NCI-H1048 (cell line): ENCODE measurements around the gene PSD2.
"Not testable (repeated sequence)": the region's sequence is repeated elsewhere in the genome, so short reads cannot be mapped to it uniquely, and the experiment has no call there.

Experiments used
- DNase-seq: peaks from one replicate; lab custom pipeline; 2025; lab: John Stamatoyannopoulos, UW

Gene PSD2

GRCh38 chr5:139792218-139792617 lies 3.4 kb upstream of the PSD2 start:
- no peak for DNase-seq

- not testable (repeated sequence) for DNase-seq
Observed at GRCh38 chr5:139792655-139793054, 3.0 kb upstream of the PSD2 start.

DNA sequence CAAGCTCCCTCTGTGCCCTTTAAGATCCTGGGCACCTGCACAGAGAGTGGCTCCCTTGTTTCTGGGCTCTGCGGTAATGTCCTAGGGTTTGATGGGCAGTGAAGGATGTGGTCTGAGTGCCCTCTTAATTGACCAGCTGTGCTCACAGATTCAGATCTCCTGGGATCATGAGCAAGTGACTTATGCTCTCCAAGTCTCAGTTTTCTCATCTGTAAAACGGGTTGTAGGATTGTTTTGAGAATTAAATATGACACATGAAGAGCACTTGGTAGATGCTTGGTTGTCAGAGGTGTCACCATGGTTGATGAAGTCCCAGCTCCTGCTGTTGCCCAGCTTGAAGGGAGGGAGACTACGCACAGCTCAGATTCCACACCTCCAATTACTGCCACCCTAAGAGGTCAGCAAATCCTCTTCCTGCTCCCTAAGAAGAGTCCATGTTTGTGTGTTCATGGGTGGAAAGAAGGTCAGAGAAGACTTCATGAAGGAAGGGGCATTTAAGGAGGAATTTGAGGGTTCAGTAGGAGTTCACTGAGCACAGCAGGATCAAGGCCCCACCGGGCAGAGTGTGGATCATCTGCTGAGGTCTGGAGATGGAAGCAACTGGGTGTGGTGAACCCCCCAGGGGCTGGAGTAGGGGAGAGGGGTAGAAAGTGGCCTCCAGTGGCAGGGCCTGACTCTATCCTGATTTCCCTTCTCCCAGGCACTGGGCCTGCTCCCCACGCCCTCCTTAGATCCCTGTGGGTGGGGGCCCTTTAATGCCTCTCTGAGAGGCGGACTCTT lies 1.4 kb upstream of the PSD2 start:
- no peak for DNase-seq

DNA sequence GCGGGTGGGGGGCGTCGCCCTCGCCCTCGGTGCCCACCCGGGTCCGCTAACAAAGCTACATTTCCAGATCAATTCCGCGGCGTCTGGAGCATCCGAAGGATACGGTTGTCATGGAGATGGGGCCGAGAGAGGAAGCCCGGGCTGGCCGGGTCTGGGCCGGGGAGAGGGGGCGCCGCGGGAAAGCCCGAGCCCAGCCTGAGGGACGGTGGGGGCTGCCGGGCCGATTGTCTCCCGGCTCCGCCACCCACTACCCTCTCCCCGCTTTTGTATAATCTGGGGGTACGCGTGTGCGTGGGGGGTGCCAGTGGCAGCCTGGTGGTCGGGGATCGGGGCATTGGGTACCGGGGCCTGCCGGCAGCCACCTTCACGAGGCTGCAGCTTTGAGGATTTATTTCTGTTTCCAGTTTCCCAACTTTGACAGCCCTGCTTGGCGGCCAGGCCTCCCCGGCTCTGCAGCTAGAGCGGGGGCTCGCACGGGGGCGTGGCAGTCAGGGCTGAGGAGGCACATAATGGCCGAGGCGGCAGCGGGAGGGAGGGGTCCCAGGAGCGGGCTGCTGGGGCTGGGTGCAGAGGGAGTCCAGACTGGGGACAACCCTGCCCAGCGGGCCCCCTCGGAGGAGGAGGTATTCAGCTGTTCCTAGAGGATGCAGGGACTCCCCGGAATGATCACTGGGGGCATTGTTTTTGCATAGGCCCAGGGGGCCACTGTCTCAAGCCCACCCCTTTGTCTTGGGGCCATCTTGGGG lies 626 bp downstream of the PSD2 start:
- DNase-seq, result no peak

DNA sequence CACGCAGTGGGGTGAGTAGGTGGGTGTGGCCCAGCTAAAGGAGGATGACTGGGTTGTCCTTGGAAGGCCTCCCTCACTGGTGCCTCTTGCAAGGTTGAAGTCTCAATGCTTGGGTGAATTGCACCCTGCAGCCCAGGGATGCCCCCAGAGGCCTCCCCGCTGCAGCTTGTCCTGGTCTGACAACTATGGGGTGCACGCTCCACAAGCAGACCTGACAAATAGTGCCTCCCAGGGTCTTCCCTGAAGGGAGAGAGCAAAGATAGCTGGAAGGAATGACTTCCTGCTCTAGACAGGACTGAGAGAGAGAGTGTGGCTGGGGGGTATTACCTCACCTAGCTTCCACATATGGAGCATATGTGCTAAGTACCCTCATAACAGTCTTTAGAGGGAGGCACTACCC lies 1.7 kb downstream of the PSD2 start:
- no peak for DNase-seq

- no peak for DNase-seq
Observed at GRCh38 chr5:139797856-139798510, 2.4 kb downstream of the PSD2 start.

GRCh38 chr5:139798883-139799282 lies 3.3 kb downstream of the PSD2 start:
- no peak for DNase-seq

- no peak for DNase-seq
Observed at GRCh38 chr5:139799359-139799758, 3.8 kb downstream of the PSD2 start.

DNA sequence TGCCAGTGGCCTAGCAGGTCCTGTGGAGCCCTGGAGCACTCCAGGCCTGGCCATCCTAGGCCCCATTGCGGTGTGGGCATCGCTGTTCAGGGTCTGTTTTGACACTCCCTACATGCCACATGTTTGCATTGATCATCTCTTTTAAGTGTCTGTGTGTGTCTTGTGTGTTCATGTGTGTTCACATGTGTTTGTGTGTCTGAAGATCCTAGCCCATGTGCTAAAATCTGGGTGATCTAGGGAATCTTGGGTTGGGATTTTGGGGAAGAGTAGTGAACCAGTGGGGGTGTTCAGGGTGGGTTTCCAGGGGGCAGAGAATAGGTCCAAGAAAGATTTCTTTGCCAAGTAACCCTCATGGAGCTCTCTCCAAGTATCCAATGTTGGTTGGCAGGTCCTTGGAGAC lies 8.4 kb downstream of the PSD2 start:
- no peak for DNase-seq

DNA sequence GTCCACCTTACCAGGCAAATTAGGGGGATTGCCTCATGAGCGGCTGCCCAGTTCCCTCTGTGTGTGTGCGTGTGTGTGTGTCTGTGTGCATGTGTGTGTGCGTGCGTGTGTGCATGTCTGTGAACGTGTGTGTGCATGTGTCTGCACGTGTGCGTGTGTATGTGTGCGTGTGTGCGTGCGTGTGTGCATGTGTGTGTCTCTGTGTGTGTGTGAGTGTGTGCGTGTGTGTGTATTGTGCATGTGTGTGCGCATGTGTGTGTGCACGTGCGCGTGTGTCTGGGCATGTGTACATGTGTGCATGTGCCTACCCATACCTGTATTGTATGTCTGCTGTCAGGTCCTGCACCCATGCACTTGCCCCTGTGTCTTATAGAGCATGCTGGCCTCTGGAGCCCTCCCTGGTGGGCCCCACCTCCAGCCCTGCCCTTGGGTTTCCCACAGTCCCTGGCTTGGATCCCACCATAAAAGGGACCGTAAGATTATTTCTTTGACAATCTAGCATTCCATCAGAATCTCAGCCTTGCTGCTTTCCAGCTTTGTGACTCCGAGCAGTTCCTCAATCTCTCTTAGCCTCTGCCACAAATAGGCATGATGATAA lies 9.3 kb downstream of the PSD2 start:
- DNase-seq, result no peak

GRCh38 chr5:139805545-139805944 lies 9.9 kb downstream of the PSD2 start:
- no peak for DNase-seq

DNA sequence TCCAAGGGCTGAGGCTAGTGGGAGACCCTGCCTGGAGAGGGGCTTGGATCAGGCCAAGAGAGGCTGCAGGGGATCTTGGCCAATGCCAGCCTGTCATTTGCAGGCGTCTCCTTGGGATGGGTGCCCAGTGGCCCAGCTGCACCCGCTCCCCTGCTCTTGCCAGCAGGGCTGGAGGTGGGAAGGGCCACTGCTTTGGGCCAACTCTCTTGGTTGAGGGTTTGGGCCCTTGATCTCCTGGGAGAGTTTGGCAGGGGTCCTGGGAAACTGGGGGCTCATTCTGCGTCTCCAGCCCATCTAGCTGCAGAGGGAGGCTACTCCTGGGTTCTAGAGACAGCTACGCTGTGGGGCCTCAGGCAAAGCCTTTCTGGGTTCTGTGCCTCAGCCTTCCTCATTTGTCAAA lies 10.5 kb downstream of the PSD2 start:
- DNase-seq, result no peak

DNA sequence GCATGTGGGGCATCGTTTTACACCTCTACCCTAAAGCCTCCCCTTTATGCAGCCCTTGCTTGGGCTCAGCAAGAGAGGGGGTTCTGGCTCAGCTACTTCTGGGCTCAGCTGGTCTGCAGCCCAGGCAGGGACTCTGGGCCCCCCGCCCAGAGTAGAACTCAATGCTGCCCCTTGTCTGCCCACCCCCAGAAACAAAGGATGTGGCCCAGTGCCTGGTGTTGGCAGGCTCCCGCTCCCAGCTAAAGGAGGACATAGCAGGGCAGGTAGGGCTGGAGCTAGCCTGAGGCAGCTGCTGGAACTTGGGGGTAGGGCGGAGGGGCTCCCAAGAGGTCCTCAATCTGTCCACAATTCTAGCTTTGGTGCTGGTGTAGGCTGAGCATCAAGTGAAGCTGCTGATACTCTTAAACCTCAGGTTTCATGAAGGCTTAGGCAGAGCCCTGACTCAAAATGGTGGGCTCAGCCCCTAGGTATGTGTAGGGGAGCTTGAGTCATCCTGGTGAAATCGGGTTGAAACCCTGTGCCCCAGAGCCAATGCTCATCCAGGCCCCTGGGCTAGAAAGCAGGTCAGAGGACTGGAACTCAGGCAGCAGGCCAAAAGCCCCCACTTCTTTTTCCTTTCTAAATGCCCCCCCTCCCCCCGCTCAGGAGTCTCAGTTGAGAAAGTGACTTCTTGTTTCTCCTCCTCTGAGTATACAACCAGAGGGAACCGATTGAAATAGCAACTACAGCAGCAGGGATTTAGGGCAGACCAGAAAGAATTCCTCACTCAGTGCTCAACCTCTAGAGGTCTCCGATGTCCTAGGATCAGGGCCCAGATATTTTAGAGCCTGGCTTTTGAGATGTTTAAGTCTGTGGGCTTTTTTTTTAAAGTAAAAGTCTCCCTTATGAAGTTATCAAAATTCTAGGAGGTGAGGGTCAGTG lies 11.4 kb downstream of the PSD2 start:
- DNase-seq, result no peak

DNA sequence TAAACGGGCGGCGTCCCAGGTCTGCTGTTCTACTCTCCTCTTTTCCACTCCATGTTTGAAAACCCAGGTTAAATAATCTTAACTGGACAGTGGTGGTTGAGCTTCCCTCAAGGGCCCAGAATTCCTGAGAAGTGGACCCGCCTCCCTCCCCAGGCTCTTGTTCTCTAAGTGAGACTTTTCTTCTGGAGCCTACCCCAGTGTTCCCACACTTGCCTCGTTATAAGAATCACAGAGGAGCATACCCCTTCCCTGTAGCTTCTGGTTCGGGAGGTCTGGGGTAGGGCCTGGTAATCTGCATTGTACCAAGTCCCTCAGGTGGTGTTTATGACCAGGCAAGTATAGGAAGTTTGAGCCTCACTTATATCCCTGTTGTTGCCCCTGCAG lies 12.0 kb downstream of the PSD2 start:
- DNase-seq, result no peak

DNA sequence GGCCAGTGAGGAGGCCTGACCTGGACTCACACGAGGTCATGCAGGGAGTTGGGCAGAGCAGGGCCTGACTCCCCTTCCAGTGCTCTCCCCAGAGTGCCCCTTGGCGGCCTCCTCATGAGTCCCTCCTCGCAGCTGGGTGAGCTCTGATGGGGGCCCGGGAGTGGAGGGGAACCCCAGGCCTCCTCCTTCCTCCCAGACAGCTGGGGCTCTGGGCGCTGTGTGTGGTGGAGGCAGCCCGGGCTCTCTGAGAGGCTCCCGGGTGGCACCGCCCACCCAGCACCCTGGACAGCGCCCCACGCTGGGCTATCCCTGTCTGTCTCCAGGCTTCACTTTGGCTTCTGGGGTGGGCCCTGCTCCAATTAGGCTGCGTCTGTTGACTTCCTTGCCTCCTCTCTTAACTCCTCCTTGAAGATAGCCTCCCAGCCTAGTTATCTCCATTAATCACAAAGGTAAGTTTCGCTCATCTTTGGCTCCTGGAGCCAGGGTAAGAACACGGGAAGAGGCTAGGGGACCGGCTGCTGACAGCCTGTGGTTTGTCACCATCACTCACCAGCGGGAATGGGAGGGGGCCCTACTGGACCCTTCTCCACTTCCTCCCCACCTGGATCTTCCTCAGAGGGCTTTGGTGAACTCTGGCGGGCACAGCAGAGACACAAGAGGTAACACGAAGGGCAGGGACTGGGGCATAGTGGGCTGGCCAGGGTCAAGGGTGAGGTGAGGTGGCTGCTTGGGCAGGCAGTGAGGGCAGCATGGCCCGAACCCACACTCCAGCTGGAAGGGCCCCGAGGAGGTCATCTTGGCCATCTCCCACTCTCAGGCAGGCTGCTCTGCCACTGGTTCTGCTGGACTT lies 13.1 kb downstream of the PSD2 start:
- no peak for DNase-seq

GRCh38 chr5:139809331-139809810 lies 13.8 kb downstream of the PSD2 start:
- DNase-seq, result no peak

DNA sequence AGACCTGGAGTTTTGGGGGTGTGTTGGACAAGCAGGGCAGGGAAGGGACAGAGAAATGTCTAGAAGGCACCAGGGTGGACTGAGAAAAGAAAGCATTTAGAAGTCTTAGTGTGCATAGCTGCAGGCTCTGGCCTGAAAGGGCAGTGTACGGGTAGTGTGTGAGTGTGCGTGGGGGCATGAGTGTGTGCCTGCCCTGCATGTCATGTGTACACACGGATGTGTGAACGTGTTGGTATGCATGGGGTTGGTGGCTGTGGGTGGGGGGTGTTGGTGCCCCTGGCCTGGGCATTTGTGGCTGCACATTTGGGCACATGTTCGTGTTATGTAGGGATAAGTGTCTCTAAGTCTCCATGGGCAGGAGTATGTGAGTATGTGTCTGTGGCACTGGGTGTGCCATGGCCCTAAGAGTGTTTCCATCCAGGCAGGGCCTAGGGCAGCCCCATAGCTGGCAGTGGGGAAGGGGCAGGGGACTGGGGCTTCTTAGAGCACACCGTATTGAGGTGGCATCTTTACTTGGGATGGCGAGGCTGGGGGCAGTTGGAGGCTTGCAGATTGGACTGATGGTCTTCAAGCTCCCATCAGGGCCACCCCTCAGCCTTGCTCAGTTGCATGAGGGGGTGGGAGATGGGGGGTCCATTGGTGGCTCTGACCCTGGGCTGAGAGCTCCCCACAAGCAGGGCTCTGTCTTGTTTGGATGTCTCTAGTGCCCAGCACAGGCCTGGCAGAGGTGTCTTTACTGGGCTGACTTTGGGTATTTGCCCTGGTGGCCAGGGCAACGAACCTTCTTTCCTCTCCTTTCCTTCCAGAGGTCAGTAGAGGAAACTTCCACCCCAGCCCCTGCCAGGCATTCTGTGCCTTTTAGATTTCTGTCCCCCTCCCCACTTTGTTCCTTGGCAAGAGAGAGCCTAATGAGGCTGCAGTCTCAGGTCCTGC lies 15.0 kb downstream of the PSD2 start:
- DNase-seq, result no peak

- DNase-seq, result no peak
Observed at GRCh38 chr5:139811274-139811607, 15.6 kb downstream of the PSD2 start.

- DNase-seq, result no peak
Observed at GRCh38 chr5:139812323-139812722, 16.7 kb downstream of the PSD2 start.
